Activated CD4-positive, alpha-beta T cell treated with anti-CD3 and anti-CD28 coated beads, Interleukin-2, amount 10 ng/mL, durations not matched to agents 24 days and 14 days (primary cell): ENCODE measurements around the gene WNT2. TPM values are rescaled to one million over a fixed set of nuclear protein-coding genes. Genes with fewer than 3 reads are reported as not detected.

ENCODE experiments used
- DNase-seq: peaks from one replicate; pipeline ENCODE4 v3.0.0; 2022
- H3K27ac Mint-ChIP-seq: one replicate; pipeline ENCODE4 v1.8.0; 2022; ENCODE audit warnings: mild to moderate bottlenecking, mixed read lengths
- H3K27me3 Mint-ChIP-seq: one replicate; pipeline ENCODE4 v1.8.0; 2022; ENCODE audit warnings: mixed read lengths
- H3K36me3 Mint-ChIP-seq: one replicate; pipeline ENCODE4 v1.8.0; 2022; ENCODE audit warnings: low read depth, mild to moderate bottlenecking, mixed read lengths
- H3K4me1 Mint-ChIP-seq: one replicate; pipeline ENCODE4 v1.8.0; 2021; ENCODE audit warnings: mixed read lengths
- H3K4me3 Mint-ChIP-seq: one replicate; pipeline ENCODE4 v1.8.0; 2022; ENCODE audit warnings: mild to moderate bottlenecking, moderate library complexity, mixed read lengths
- H3K9me3 Mint-ChIP-seq: one replicate; pipeline ENCODE4 v1.8.0; 2021; ENCODE audit warnings: mixed read lengths
- intact Hi-C: fragments of 100-400 bp; cut with micrococcal nuclease; formaldehyde crosslinking; loops from one replicate; pipeline ENCODE4 v1.15.1; 2023
- total RNA-seq: library from RNA; stranded (reverse); gene quantifications from 2 replicates; pipeline ENCODE4 v1.2.3, GENCODE V29; 2022

Gene WNT2
- not detected in 2 replicates for total RNA-seq

- no peak for DNase-seq
- Mint-ChIP-seq H3K4me3 (no peak within 1 kb of the TSS), H3K27ac (no peak within 1 kb of the TSS), H3K9me3 (no peaks in the 10 kb centered on the region), H3K36me3 (no peaks in the 10 kb centered on the region), H3K4me1 (peaks cover 3% of the 10 kb centered on the region), H3K27me3 (peaks cover 57% of the 10 kb centered on the region)
- intact Hi-C loops, result no loop called here
These were observed at the start of gene WNT2 for GRCh38 chr7:117322741-117323304. Gene WNT2, minus strand, starts transcription at chr7:117323058. Its CDS starts 69 bp downstream, at chr7:117322989.

DNA sequence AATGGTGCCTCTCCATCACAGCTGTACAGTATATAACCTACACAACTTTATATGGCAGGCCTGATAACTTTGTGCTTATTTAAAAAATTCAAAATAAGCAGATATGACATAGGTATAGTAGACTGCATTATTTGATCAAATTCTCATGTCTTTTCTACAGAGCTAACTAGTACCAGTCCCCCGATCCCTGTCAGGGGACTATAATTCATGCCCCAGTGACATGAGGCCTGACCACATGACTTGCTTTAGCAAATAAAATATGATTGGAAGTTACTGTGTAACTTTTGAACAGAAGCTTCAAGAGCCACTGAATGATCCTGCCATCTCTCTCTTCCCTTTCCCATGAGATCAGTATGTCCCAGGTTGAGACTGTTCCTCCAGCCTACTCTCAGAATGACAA, 49.2 kb upstream of the WNT2 start:
- Mint-ChIP-seq H3K4me3 (no peak overlapping the region), H3K4me1 (no peaks in the 10 kb centered on the region), H3K27ac (no peak overlapping the region), H3K36me3 (no peaks in the 10 kb centered on the region), H3K9me3 (no peaks in the 10 kb centered on the region), H3K27me3 (no peaks in the 10 kb centered on the region)
- no peak for DNase-seq
- intact Hi-C loops, result no loop called here

- Mint-ChIP-seq H3K27me3 (no peaks in the 10 kb centered on the region), H3K9me3 (no peaks in the 10 kb centered on the region), H3K36me3 (no peaks in the 10 kb centered on the region), H3K4me1 (no peaks in the 10 kb centered on the region), H3K4me3 (no peak overlapping the region), H3K27ac (no peak overlapping the region)
- DNase-seq, result no peak
- intact Hi-C loops, result no loop called here
These were observed 41.7 kb upstream of the WNT2 start for GRCh38 chr7:117364339-117365080.

DNA sequence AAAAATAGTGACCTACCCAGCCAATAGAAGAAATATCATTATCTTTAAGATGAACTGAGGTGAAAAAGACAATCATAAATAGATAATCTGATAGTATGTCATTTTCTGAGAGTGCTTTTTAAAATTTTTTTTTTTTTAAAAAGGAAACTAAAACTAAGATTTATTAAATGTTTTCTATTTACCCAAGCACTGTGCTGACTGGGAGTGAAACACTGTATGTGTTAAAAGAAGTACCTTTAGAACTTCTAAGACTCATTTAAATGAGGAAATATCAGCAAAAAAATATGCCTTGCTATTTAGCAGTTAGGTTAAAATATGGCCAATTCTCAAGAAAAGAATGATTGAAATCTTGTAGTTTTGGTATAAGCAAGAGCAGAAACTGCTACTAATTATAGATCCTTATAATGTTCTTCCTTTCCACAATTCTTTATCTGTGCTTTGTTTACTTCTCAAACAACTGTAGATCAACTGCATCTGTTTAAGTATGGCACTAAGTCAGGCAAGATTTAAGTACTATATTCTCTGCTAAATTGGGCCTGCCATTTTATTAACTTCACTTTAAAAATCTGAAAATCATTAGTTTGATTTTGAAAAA, 39.5 kb upstream of the WNT2 start:
- Mint-ChIP-seq H3K27ac (no peak overlapping the region), H3K36me3 (no peaks in the 10 kb centered on the region), H3K4me3 (no peak overlapping the region), H3K27me3 (no peaks in the 10 kb centered on the region), H3K9me3 (no peaks in the 10 kb centered on the region), H3K4me1 (no peaks in the 10 kb centered on the region)
- no peak for DNase-seq
- intact Hi-C loops, result no loop called here

GRCh38 chr7:117350027-117350426, 27.2 kb upstream of the WNT2 start:
- no peak for DNase-seq
- intact Hi-C loops, result no loop called here
- no peak overlapping the region for H3K4me3 Mint-ChIP-seq
- H3K9me3 Mint-ChIP-seq, result no peaks in the 10 kb centered on the region
- no peaks in the 10 kb centered on the region for H3K27me3 Mint-ChIP-seq
- no peak overlapping the region for H3K27ac Mint-ChIP-seq
- H3K36me3 Mint-ChIP-seq, result no peaks in the 10 kb centered on the region
- H3K4me1 Mint-ChIP-seq, result no peaks in the 10 kb centered on the region

DNA sequence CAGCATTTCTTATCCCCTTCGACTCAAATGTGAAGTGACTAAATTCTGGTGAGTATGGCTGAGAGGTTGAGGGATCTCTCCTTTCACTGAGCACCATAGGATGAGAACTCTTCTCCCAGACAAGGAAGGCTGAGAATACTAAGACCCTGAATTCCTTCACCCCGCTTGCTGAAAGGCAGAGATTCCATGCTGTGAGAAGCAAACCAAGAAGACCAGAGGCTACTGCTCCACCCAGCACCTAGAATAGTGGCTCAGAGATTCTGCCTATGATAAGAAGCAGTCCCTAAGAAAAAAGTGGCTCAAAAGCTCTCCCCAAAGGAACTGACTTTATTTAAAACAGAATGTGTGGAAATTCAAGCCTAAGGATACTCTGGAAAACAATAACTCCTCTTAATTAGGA, 26.7 kb upstream of the WNT2 start:
- Mint-ChIP-seq H3K4me3 (no peak overlapping the region), H3K27ac (no peak overlapping the region), H3K4me1 (no peaks in the 10 kb centered on the region), H3K36me3 (no peaks in the 10 kb centered on the region), H3K9me3 (no peaks in the 10 kb centered on the region), H3K27me3 (no peaks in the 10 kb centered on the region)
- DNase-seq, result no peak
- intact Hi-C loops, result no loop called here

GRCh38 chr7:117347962-117348672, 25.3 kb upstream of the WNT2 start:
- Mint-ChIP-seq H3K4me3 (no peak overlapping the region), H3K27me3 (no peaks in the 10 kb centered on the region), H3K27ac (no peak overlapping the region), H3K9me3 (no peaks in the 10 kb centered on the region), H3K4me1 (no peaks in the 10 kb centered on the region), H3K36me3 (no peaks in the 10 kb centered on the region)
- intact Hi-C loops, result no loop called here
- DNase-seq, result no peak

GRCh38 chr7:117347480-117347879, 24.6 kb upstream of the WNT2 start:
- H3K4me3 Mint-ChIP-seq, result no peak overlapping the region
- no peak for DNase-seq
- H3K4me1 Mint-ChIP-seq, result no peaks in the 10 kb centered on the region
- no peaks in the 10 kb centered on the region for H3K36me3 Mint-ChIP-seq
- no peaks in the 10 kb centered on the region for H3K9me3 Mint-ChIP-seq
- intact Hi-C loops, result no loop called here
- H3K27me3 Mint-ChIP-seq, result no peaks in the 10 kb centered on the region
- no peak overlapping the region for H3K27ac Mint-ChIP-seq

GRCh38 chr7:117346161-117346560, 23.3 kb upstream of the WNT2 start:
- Mint-ChIP-seq H3K4me3 (no peak overlapping the region), H3K27me3 (no peaks in the 10 kb centered on the region), H3K9me3 (no peaks in the 10 kb centered on the region), H3K27ac (no peak overlapping the region), H3K4me1 (no peaks in the 10 kb centered on the region), H3K36me3 (no peaks in the 10 kb centered on the region)
- intact Hi-C loops, result no loop called here
- DNase-seq, result no peak

GRCh38 chr7:117338020-117338419, 15.2 kb upstream of the WNT2 start:
- no peak for DNase-seq
- H3K36me3 Mint-ChIP-seq, result no peaks in the 10 kb centered on the region
- no peak overlapping the region for H3K27ac Mint-ChIP-seq
- no peaks in the 10 kb centered on the region for H3K4me1 Mint-ChIP-seq
- H3K27me3 Mint-ChIP-seq, result peaks cover 2% of the 10 kb centered on the region
- no peaks in the 10 kb centered on the region for H3K9me3 Mint-ChIP-seq
- H3K4me3 Mint-ChIP-seq, result no peak overlapping the region
- intact Hi-C loops, result no loop called here

GRCh38 chr7:117333168-117333567, 10.3 kb upstream of the WNT2 start:
- no peaks in the 10 kb centered on the region for H3K36me3 Mint-ChIP-seq
- H3K27me3 Mint-ChIP-seq, result peaks cover 2% of the 10 kb centered on the region
- H3K27ac Mint-ChIP-seq, result no peak overlapping the region
- H3K9me3 Mint-ChIP-seq, result no peaks in the 10 kb centered on the region
- H3K4me3 Mint-ChIP-seq, result no peak overlapping the region
- no peaks in the 10 kb centered on the region for H3K4me1 Mint-ChIP-seq
- no peak for DNase-seq
- intact Hi-C loops, result no loop called here

DNA sequence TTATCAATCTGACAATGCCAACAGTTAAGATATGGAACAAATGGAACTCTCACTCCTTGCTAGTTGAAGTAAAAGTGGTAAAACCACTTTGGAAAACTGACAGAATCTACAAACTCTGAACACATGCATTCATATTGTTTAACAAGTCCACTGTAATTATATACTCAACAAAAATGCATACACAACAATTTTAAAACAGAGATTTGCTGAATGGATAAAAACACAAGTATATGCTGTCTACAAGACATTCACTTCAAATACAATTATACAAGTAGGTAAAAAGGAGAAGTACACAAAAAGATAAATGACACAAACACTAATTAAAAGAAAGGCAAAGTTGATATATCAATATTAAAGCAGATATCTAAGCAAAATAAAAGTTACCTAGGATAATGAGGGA, 9.2 kb upstream of the WNT2 start:
- Mint-ChIP-seq H3K9me3 (no peaks in the 10 kb centered on the region), H3K36me3 (no peaks in the 10 kb centered on the region), H3K27ac (no peak overlapping the region), H3K4me3 (no peak overlapping the region), H3K27me3 (peaks cover 5% of the 10 kb centered on the region), H3K4me1 (no peaks in the 10 kb centered on the region)
- intact Hi-C loops, result no loop called here
- no peak for DNase-seq

GRCh38 chr7:117325836-117326235, 3.0 kb upstream of the WNT2 start:
- no peak overlapping the region for H3K27ac Mint-ChIP-seq
- peaks cover 47% of the 10 kb centered on the region for H3K27me3 Mint-ChIP-seq
- peaks cover 3% of the 10 kb centered on the region for H3K4me1 Mint-ChIP-seq
- intact Hi-C loops, result no loop called here
- H3K36me3 Mint-ChIP-seq, result no peaks in the 10 kb centered on the region
- no peak overlapping the region for H3K4me3 Mint-ChIP-seq
- H3K9me3 Mint-ChIP-seq, result no peaks in the 10 kb centered on the region
- DNase-seq, result no peak

DNA sequence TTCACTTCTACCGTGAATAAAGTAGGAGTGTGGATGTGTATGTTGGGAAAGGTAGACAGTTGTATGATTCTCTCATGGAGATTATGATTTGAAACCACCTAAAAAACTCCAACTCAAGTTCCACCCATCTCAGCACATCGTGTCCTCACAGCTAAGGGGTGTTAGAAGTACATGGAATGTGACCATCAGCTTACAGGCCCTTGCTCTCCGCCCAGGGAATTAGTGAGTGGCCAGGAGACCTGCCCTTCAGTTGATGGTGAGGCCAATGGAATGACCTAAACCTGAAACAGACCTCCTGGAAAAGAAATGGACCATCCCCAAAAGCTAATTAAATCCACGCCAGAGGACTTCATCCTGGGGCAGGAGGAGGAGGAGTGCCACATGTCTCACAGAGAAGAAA, 2.1 kb upstream of the WNT2 start:
- H3K27ac Mint-ChIP-seq, result no peak overlapping the region
- intact Hi-C loops, result no loop called here
- peaks cover 3% of the 10 kb centered on the region for H3K4me1 Mint-ChIP-seq

More for the DNA sequence above, 2.1 kb upstream of the WNT2 start:
- no peak for DNase-seq
- H3K27me3 Mint-ChIP-seq, result peaks cover 55% of the 10 kb centered on the region
- H3K4me3 Mint-ChIP-seq, result no peak overlapping the region
- H3K9me3 Mint-ChIP-seq, result no peaks in the 10 kb centered on the region
- H3K36me3 Mint-ChIP-seq, result no peaks in the 10 kb centered on the region
